ENCODE data around the gene TMEM198. TPM values are rescaled to one million over a fixed set of nuclear protein-coding genes. Genes with fewer than 3 reads are reported as not detected.

TMEM198 gene
- total RNA-seq, 2 experiments from 2014 or later: 2.1 to 2.2 TPM

DNA sequence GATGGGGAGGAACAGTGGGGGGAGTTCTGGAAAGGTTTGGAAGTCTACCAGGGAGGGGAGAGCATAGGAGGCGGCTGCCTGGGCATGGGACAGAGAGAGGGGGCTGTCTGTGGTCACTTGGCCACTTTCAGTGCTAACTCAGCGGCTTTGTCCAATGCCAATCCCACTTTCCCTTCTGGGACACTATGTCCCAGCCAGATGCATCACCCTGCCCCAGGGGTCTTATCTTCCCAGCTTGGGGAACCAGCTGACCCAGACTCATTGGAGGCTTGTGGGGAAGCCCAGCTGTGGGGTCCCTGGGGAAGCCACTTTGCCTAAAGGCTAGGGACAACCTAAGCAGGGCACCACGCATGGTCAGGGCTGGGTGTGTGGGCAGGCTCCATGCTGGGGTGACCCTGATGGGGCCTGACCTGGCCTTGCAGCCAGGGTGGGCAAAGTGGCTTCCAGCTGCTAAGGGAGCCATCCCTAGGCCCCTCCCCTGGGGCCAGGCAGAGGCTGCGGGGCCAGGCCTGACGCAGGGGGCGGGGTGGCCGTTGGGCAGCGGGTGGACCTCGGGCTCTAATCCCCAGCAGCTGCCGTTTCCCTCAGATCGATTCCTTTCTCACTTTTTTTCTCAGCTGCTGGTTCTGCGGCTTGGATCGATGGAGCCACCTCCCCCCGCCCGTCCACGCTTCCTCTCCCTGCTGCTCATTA is 31.2 kb upstream of the TMEM198 start:
- intact Hi-C loops (cut with micrococcal nuclease): no loop called here
- Mint-ChIP-seq H3K9me3 (no peaks in the 10 kb centered on the region), H3K4me1 (ENCODE audit: low read depth) (peaks cover 18% of the 10 kb centered on the region), H3K4me3 (no peak overlapping the region), H3K27me3 (peaks cover 69% of the 10 kb centered on the region), H3K36me3 (ENCODE audit: low read depth) (no peaks in the 10 kb centered on the region), H3K27ac (no peak overlapping the region)
- POLR2A ChIA-PET: no interaction called here
- DNase-seq: no peak
- CTCF ChIA-PET: interaction anchor here (1.5 to 7.2 kb wide), 3 partner anchors 8 to 17 kb away, joined by 7 to 86 read pairs (median 7); partner anchors contain the start of gene GMPPA
- TF ChIP-seq CTCF (IDR thresholded peaks at IDR 0.05): no peak
- ATAC-seq: no peak

- no peak for DNase-seq
- ChIA-PET CTCF (interaction anchor here (1.0 to 2.4 kb wide), 4 partner anchors 10 to 111 kb away, joined by 3 to 7 read pairs (median 6); no protein-coding TSS in a partner anchor), POLR2A (interaction anchor here (1.0 to 1.1 kb wide), 3 partner anchors 12 to 432 kb away, joined by 3 read pairs; no protein-coding TSS in a partner anchor)
- H3K27me3 Mint-ChIP-seq: peaks cover 71% of the 10 kb centered on the region
- intact Hi-C loops (cut with micrococcal nuclease): no loop called here
- no peaks in the 10 kb centered on the region for H3K36me3 Mint-ChIP-seq (ENCODE audit: low read depth)
- no peak for TF ChIP-seq CTCF (IDR thresholded peaks at IDR 0.05)
- ATAC-seq: no peak
- H3K27ac Mint-ChIP-seq: no peak overlapping the region
- H3K9me3 Mint-ChIP-seq: no peaks in the 10 kb centered on the region
- no peak overlapping the region for H3K4me3 Mint-ChIP-seq
- peaks cover 18% of the 10 kb centered on the region for H3K4me1 Mint-ChIP-seq (ENCODE audit: low read depth)
These were observed 30.0 kb upstream of the TMEM198 start for GRCh38 chr2:219513787-219514186.

- Mint-ChIP-seq H3K27me3 (peaks cover 73% of the 10 kb centered on the region), H3K4me1 (ENCODE audit: low read depth) (peaks cover 18% of the 10 kb centered on the region), H3K9me3 (no peaks in the 10 kb centered on the region), H3K4me3 (no peak within 1 kb of the TSS), H3K36me3 (ENCODE audit: low read depth) (no peaks in the 10 kb centered on the region), H3K27ac (no peak within 1 kb of the TSS)
- intact Hi-C loops (cut with micrococcal nuclease): no loop called here
- no peak for TF ChIP-seq CTCF (IDR thresholded peaks at IDR 0.05)
- POLR2A ChIA-PET: interaction anchor here (1.0 to 1.1 kb wide), 3 partner anchors 11 to 433 kb away, joined by 3 read pairs; no protein-coding TSS in a partner anchor
- ATAC-seq (no peak), DNase-seq (no peak)
- CTCF ChIA-PET: interaction anchor here (1.0 to 2.4 kb wide), 5 partner anchors 9 to 112 kb away, joined by 3 to 7 read pairs (median 5); no protein-coding TSS in a partner anchor
These were observed 29.5 kb upstream of the TMEM198 start, which contains the start of gene ASIC4 for GRCh38 chr2:219514196-219514761. ASIC4 (plus strand) TSS chr2:219514482; CDS start chr2:219514725, 243 bp downstream.

DNA sequence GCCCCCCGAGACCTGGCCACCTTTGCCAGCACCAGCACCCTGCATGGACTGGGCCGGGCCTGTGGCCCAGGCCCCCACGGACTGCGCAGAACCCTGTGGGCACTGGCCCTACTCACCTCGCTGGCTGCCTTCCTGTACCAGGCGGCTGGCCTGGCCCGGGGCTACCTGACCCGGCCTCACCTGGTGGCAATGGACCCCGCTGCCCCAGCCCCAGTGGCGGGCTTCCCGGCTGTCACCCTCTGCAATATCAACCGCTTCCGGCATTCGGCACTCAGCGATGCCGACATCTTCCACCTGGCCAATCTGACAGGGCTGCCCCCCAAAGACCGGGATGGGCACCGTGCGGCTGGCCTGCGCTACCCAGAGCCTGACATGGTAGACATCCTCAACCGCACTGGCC is 29.0 kb upstream of the TMEM198 start:
- ChIA-PET POLR2A (interaction anchor here (1.0 to 1.4 kb wide), 2 partner anchors 28 to 33 kb away, joined by 3 read pairs; no protein-coding TSS in a partner anchor), CTCF (interaction anchor here (1.1 to 2.4 kb wide), 3 partner anchors 9 to 27 kb away, joined by 4 to 14 read pairs (median 6); no protein-coding TSS in a partner anchor)
- DNase-seq (no peak), ATAC-seq (no peak)
- intact Hi-C loops (cut with micrococcal nuclease): no loop called here
- H3K27me3 Mint-ChIP-seq: peaks cover 72% of the 10 kb centered on the region
- no peaks in the 10 kb centered on the region for H3K36me3 Mint-ChIP-seq (ENCODE audit: low read depth)
- peaks cover 12% of the 10 kb centered on the region for H3K4me1 Mint-ChIP-seq (ENCODE audit: low read depth)
- no peak overlapping the region for H3K4me3 Mint-ChIP-seq
- no peak overlapping the region for H3K27ac Mint-ChIP-seq
- H3K9me3 Mint-ChIP-seq: no peaks in the 10 kb centered on the region
- no peak for TF ChIP-seq CTCF (IDR thresholded peaks at IDR 0.05)
